ENCODE results near the gene AKAP13. TPM values are rescaled to one million over a fixed set of nuclear protein-coding genes. Genes with fewer than 3 reads are reported as not detected.
A peak's percentile ranks its signal among the peaks of the same experiment; 100 is the strongest.

Gene AKAP13
- total RNA-seq, 4 donors from 2014 or later: 189 to 405 (median 244) TPM

- Histone ChIP-seq H3K36me3 (peaks cover 6 to 15% of the 10 kb centered on the region in 2 donors), H3K27ac (peak overlapping the region in 2 of 3 donors; percentile 67 to 71), H3K4me3 (replicated peaks in 1 of 3) (no peak overlapping the region), H3K4me1 (peaks cover 20 to 33% of the 10 kb centered on the region in 2 donors), H3K9me3 (no peaks in the 10 kb centered on the region), H3K27me3 (no peaks in the 10 kb centered on the region)
- intact Hi-C loops (cut with DNase I): no loop called here
- DNase-seq: peak; percentile 94 to 96
- no peak for TF ChIP-seq POLR2A (IDR thresholded peaks at IDR 0.05)
- no peak for TF ChIP-seq CTCF (IDR thresholded peaks at IDR 0.05)
- WGBS, 2 donors: 34 to 43% methylated on average over 8 of the region's 8 CpGs
Observed at GRCh38 chr15:85752491-85752961, 372.1 kb downstream of the AKAP13 start.

- no peak overlapping the region for H3K4me3 ChIP-seq (replicated peaks in 1 of 3)
- H3K9me3 ChIP-seq: no peaks in the 10 kb centered on the region
- H3K36me3 ChIP-seq: peaks cover 5 to 8% of the 10 kb centered on the region in 2 donors
- TF ChIP-seq CTCF (IDR thresholded peaks at IDR 0.05): no peak
- no peak for TF ChIP-seq POLR2A (IDR thresholded peaks at IDR 0.05)
- H3K4me1 ChIP-seq: peaks cover 20 to 33% of the 10 kb centered on the region in 2 donors
- no peak overlapping the region for H3K27ac ChIP-seq
- intact Hi-C loops (cut with DNase I): no loop called here
- no peaks in the 10 kb centered on the region for H3K27me3 ChIP-seq
- 97 to 100% methylated on average over 1 of the region's 1 CpG for WGBS, 2 donors
- no peak for DNase-seq
Observed at GRCh38 chr15:85753261-85753660, 372.9 kb downstream of the AKAP13 start.

- TF ChIP-seq CTCF (IDR thresholded peaks at IDR 0.05) (no peak), POLR2A (IDR thresholded peaks at IDR 0.05) (no peak)
- Histone ChIP-seq H3K27me3 (no peaks in the 10 kb centered on the region), H3K27ac (no peak overlapping the region), H3K36me3 (peaks cover 0 to 1% of the 10 kb centered on the region in 2 donors), H3K4me3 (replicated peaks in 1 of 3) (no peak overlapping the region), H3K4me1 (peaks cover 21 to 36% of the 10 kb centered on the region in 2 donors), H3K9me3 (no peaks in the 10 kb centered on the region)
- DNase-seq: no peak
- intact Hi-C loops (cut with DNase I): no loop called here
- 89 to 96% methylated on average over 10 of the region's 10 CpGs for WGBS, 2 donors
Observed at GRCh38 chr15:85753791-85754452, 373.5 kb downstream of the AKAP13 start.

- TF ChIP-seq CTCF (IDR thresholded peaks at IDR 0.05) (no peak), POLR2A (IDR thresholded peaks at IDR 0.05) (no peak)
- no peak for DNase-seq
- Histone ChIP-seq H3K4me3 (replicated peaks in 1 of 3) (no peak overlapping the region), H3K27ac (no peak overlapping the region), H3K27me3 (no peaks in the 10 kb centered on the region), H3K4me1 (peaks cover 27 to 40% of the 10 kb centered on the region in 2 donors), H3K9me3 (no peaks in the 10 kb centered on the region), H3K36me3 (peaks cover 0 to 3% of the 10 kb centered on the region in 2 donors)
- intact Hi-C loops (cut with DNase I): no loop called here
- 74 to 78% methylated on average over 4 to 6 of the region's 7 CpGs for WGBS, 2 donors
Observed at GRCh38 chr15:85754989-85755388, 374.6 kb downstream of the AKAP13 start.

- Histone ChIP-seq H3K27ac (no peak overlapping the region), H3K4me1 (peaks cover 24 to 35% of the 10 kb centered on the region in 2 donors), H3K27me3 (no peaks in the 10 kb centered on the region), H3K9me3 (no peaks in the 10 kb centered on the region), H3K36me3 (peaks cover 1 to 4% of the 10 kb centered on the region in 2 donors), H3K4me3 (replicated peaks in 1 of 3) (no peak overlapping the region)
- 94 to 97% methylated on average over 8 to 11 of the region's 11 CpGs for WGBS, 2 donors
- intact Hi-C loops (cut with DNase I): no loop called here
- no peak for TF ChIP-seq POLR2A (IDR thresholded peaks at IDR 0.05)
- no peak for TF ChIP-seq CTCF (IDR thresholded peaks at IDR 0.05)
- DNase-seq: no peak
Observed at GRCh38 chr15:85755471-85755870, 375.1 kb downstream of the AKAP13 start.
